DND-41 (cell line): ENCODE data around the gene MORN1.

Source experiments
- ATAC-seq: fragments of 200-7000 bp; cut with Tn5 transposase; 3 replicates; pipeline ENCODE4 v1.9.1; 2021; ENCODE audit warnings: low read depth; ENCODE audit not compliant: insufficient read depth
- DNase-seq: peaks from one replicate; pipeline ENCODE4 v3.0.0-alpha.2; 2020
- H2AFZ ChIP-seq: 2 replicates; pipeline ENCODE4 v1.6.0; 2012; ENCODE audit warnings: low read depth, low read length
- H3K27ac ChIP-seq: 2 replicates; pipeline ENCODE4 v1.5.1; 2012; ENCODE audit warnings: low read length, inconsistent platforms
- H3K27me3 ChIP-seq: fragments of 200-600 bp; sonication (generic); 2 replicates; pipeline ENCODE4 v1.6.0; 2012; ENCODE audit warnings: low read length, mild to moderate bottlenecking, inconsistent platforms; ENCODE audit not compliant: insufficient read depth, poor library complexity
- H3K36me3 ChIP-seq: 2 replicates; pipeline ENCODE4 v1.5.1; 2012; ENCODE audit warnings: low read length, inconsistent platforms; ENCODE audit not compliant: insufficient read depth
- H3K4me1 ChIP-seq: 2 replicates; pipeline ENCODE4 v1.5.1; 2012; ENCODE audit warnings: mild to moderate bottlenecking, low read length; ENCODE audit not compliant: insufficient read depth
- H3K4me2 ChIP-seq: 2 replicates; pipeline ENCODE4 v1.6.0; 2012; ENCODE audit warnings: mild to moderate bottlenecking, moderate library complexity, low read length, inconsistent platforms; ENCODE audit not compliant: insufficient read depth
- H3K4me3 ChIP-seq, 2 experiments: fragments of 200-600 bp in 1 of 2; shearing (Covaris generic) in 1 of 2; 2 replicates each; pipeline ENCODE4 v1.5.1; 2012 to 2016; ENCODE audit warnings: inconsistent platforms in 2 of 2, low read length in 2 of 2, mild to moderate bottlenecking in 2 of 2, low read depth in 1 of 2, moderate library complexity in 1 of 2
- H3K79me2 ChIP-seq: 2 replicates; pipeline ENCODE4 v1.6.0; 2012; ENCODE audit warnings: low read length, inconsistent platforms; ENCODE audit not compliant: insufficient read depth
- H3K9ac ChIP-seq: 2 replicates; pipeline ENCODE4 v1.6.0; 2012; ENCODE audit warnings: low read depth, mild to moderate bottlenecking, inconsistent platforms, low read length, moderate library complexity
- H3K9me3 ChIP-seq: 2 replicates; pipeline ENCODE4 v1.5.1; 2012; ENCODE audit warnings: low read length, moderate library complexity, mild to moderate bottlenecking, inconsistent platforms; ENCODE audit not compliant: insufficient read depth, severe bottlenecking
- H4K20me1 ChIP-seq: 2 replicates; pipeline ENCODE4 v1.6.0; 2012; ENCODE audit warnings: low read length; ENCODE audit not compliant: insufficient read depth
- EZH2 ChIP-seq: IDR thresholded peaks from 3 replicates; pipeline ENCODE4 v1.6.1; 2012; ENCODE audit warnings: borderline replicate concordance, low read depth, mild to moderate bottlenecking, moderate library complexity, low read length, inconsistent platforms; ENCODE audit not compliant: severe bottlenecking
- TF ChIP-seq, protein P1 (sequence below): IDR thresholded peaks from 2 replicates; pipeline ENCODE4 v1.5.1; 2012; ENCODE audit warnings: borderline replicate concordance, low read length, moderate library complexity, mild to moderate bottlenecking; ENCODE audit not compliant: poor library complexity, severe bottlenecking; ENCODE audit errors: extremely low read depth

MORN1 gene

DNA sequence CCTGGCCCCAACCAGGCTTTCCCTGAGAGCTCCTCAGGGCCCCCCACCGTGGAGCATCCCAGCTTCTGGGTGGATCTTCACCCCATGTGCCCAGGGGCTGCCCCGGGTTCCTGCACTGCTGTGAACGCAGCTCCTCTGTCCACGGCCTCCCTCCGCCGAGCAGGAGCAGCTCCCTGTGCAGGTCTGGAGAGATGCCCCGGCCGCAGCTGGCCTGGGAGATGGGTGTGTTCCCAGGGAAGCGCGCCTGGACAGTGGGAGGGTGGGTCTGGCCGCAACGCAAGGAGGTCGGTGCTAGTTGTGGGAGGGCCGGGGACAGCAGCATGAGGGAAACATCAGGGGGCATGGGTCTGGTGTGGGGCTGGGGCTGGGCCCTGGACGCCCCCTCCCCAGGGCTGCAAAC lies 71.3 kb downstream of the MORN1 start:
- Histone ChIP-seq H3K27ac (no peak overlapping the region), H3K9ac (no peak overlapping the region), H3K27me3 (no peaks in the 10 kb centered on the region), H3K9me3 (no peaks in the 10 kb centered on the region), H3K4me3 (no peak overlapping the region), H3K36me3 (no peaks in the 10 kb centered on the region), H2AFZ (no peak overlapping the region), H3K4me2 (no peak overlapping the region; the same call in 1 of the 2 replicates), H3K4me1 (peaks cover 53% of the 10 kb centered on the region), H4K20me1 (peaks cover 8% of the 10 kb centered on the region), H3K79me2 (no peaks in the 10 kb centered on the region)
- TF ChIP-seq, protein P1, sequence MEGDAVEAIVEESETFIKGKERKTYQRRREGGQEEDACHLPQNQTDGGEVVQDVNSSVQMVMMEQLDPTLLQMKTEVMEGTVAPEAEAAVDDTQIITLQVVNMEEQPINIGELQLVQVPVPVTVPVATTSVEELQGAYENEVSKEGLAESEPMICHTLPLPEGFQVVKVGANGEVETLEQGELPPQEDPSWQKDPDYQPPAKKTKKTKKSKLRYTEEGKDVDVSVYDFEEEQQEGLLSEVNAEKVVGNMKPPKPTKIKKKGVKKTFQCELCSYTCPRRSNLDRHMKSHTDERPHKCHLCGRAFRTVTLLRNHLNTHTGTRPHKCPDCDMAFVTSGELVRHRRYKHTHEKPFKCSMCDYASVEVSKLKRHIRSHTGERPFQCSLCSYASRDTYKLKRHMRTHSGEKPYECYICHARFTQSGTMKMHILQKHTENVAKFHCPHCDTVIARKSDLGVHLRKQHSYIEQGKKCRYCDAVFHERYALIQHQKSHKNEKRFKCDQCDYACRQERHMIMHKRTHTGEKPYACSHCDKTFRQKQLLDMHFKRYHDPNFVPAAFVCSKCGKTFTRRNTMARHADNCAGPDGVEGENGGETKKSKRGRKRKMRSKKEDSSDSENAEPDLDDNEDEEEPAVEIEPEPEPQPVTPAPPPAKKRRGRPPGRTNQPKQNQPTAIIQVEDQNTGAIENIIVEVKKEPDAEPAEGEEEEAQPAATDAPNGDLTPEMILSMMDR, result no peak
- no peak for TF ChIP-seq EZH2
- DNase-seq, result no peak
- no peak for ATAC-seq

GRCh38 chr1:2319291-2319690 lies 72.1 kb downstream of the MORN1 start:
- peaks cover 53% of the 10 kb centered on the region for H3K4me1 ChIP-seq
- peak overlapping the region; percentile 30 for H3K4me2 ChIP-seq
- TF ChIP-seq EZH2, result no peak
- TF ChIP-seq, protein P1, result no peak
- no peak overlapping the region for H3K4me3 ChIP-seq
- no peaks in the 10 kb centered on the region for H3K36me3 ChIP-seq
- DNase-seq, result no peak
- H3K27me3 ChIP-seq, result no peaks in the 10 kb centered on the region
- no peaks in the 10 kb centered on the region for H3K79me2 ChIP-seq
- peak overlapping the region; percentile 76 for H3K27ac ChIP-seq
- peaks cover 8% of the 10 kb centered on the region for H4K20me1 ChIP-seq
- H2AFZ ChIP-seq, result no peak overlapping the region
- no peaks in the 10 kb centered on the region for H3K9me3 ChIP-seq
- ATAC-seq, result no peak
- H3K9ac ChIP-seq, result peak overlapping the region; percentile 34; the same call in 1 of the 2 replicates

DNA sequence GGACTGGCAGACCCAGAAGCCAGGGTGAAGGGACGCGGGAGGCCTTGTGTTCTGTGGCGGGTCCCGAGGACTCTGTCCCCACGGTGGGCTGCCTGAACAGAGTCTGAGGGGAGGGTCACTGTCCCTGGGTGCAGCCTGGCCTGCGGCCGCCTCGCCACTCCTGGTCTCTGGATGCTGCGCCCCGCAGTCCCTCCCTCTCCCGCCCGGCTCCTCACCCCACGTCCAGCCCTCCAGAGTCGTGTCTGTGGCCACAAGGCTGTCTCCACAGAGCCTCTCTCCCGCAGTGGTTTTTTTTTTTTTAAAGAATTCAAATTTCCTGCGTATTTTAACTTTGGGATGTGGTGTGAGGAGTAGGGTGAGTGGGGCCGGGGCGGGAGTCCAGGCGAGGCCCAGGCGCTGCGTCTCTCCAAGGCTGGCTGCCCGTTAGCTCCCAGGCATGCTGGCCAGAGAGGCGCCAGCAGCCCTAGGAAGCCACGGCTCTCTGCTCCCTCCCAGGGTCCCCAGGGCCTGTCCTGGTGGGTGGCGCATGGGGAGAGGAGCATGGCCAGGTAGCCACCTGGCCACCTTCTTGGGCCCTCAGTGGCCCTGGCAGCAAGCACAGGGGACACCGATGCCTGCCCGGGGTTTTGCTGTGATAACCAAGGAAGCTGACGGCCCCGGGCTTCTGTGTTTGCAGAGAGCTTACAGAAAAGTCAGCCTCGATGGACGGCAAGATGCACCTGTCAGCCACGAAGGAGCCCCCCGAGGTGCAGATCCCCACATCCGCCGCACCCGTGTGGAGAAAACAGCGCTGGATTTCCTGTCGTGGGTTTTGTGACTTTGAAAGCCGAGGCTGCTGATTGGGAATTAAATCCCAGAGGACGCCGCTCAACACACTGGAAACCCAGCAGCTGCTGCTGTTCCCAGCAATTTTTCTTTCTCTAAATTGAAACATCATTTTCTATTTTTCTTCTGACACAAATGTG lies 72.8 kb downstream of the MORN1 start:
- TF ChIP-seq, protein P1, result no peak
- no peak for TF ChIP-seq EZH2
- H3K27me3 ChIP-seq, result no peaks in the 10 kb centered on the region

More for the DNA sequence above, 72.8 kb downstream of the MORN1 start:
- DNase-seq (peak; percentile 68), ATAC-seq (peak; percentile 32; the same call in 2 of the 3 replicates)
- H3K9ac ChIP-seq, result no peak overlapping the region
- H3K79me2 ChIP-seq, result no peaks in the 10 kb centered on the region
- peak overlapping the region; percentile 30 for H3K4me2 ChIP-seq
- peaks cover 53% of the 10 kb centered on the region for H3K4me1 ChIP-seq
- H3K36me3 ChIP-seq, result no peaks in the 10 kb centered on the region
- peaks cover 11% of the 10 kb centered on the region for H4K20me1 ChIP-seq
- no peak overlapping the region for H3K4me3 ChIP-seq
- peak overlapping the region; percentile 76 for H3K27ac ChIP-seq
- H3K9me3 ChIP-seq, result no peaks in the 10 kb centered on the region
- no peak overlapping the region for H2AFZ ChIP-seq
